ENCODE measurements around the gene NCKAP5. TPM values are rescaled to one million over a fixed set of nuclear protein-coding genes. Genes with fewer than 3 reads are reported as not detected.

NCKAP5 gene
- total and polyA plus RNA-seq, 9 donors, result 0.80 to 2.7 (median 2.2) TPM

DNA sequence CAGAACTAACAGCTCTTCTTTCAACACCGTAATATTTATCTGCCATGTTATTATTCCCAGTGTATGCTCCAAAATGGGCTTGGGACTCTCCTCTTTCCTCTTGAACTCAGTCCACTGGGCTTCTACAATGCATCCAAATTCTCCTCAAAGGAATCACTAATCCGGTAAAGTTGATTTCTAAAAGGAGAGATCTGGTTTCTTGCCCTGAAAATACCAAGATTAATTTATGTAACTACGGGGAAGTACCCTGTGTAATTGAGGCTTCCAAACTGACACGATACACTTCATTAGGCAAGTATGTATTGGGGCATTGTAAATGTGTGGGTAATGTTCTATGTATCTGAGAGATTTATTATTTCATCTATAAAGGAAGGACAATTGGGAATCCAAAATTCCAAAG, 5.7 kb downstream of the NCKAP5 start:
- H3K4me1 ChIP-seq (ENCODE audit: insufficient read depth), result peaks cover 4% of the 10 kb centered on the region
- H3K4me3 ChIP-seq, result no peak overlapping the region
- no peak for TF ChIP-seq EP300 (IDR thresholded peaks at IDR 0.05)
- no peak for TF ChIP-seq POLR2A (IDR thresholded peaks at IDR 0.05)
- TF ChIP-seq CTCF (IDR thresholded peaks at IDR 0.05), result no peak
- no peaks in the 10 kb centered on the region for H3K36me3 ChIP-seq
- H3K27me3 ChIP-seq, result no peaks in the 10 kb centered on the region
- H3K27ac ChIP-seq, result no peak overlapping the region
- WGBS, 3 donors, result 90 to 95% (median 93%) methylated on average over 4 of the region's 4 CpGs
- no peaks in the 10 kb centered on the region for H3K9me3 ChIP-seq
- intact Hi-C loops (cut with DNase I), result no loop called here
- no peak for DNase-seq

- no peaks in the 10 kb centered on the region for H3K27me3 ChIP-seq
- peak in 2 of 3 donors; percentile 17 to 59 for TF ChIP-seq CTCF (IDR thresholded peaks at IDR 0.05)
- no peak for TF ChIP-seq EP300 (IDR thresholded peaks at IDR 0.05)
- no peaks in the 10 kb centered on the region for H3K4me1 ChIP-seq (ENCODE audit: insufficient read depth)
- H3K27ac ChIP-seq, result no peak overlapping the region
- no peaks in the 10 kb centered on the region for H3K36me3 ChIP-seq
- WGBS, 3 donors, result 38 to 44% (median 44%) methylated on average over 3 of the region's 3 CpGs
- H3K9me3 ChIP-seq, result no peaks in the 10 kb centered on the region
- H3K4me3 ChIP-seq, result no peak overlapping the region
- DNase-seq, result peak in 1 of 5 donors; percentile 27
- intact Hi-C loops (cut with DNase I), result no loop called here
Measured at GRCh38 chr2:133561045-133561852, 7.0 kb downstream of the NCKAP5 start.

GRCh38 chr2:133557614-133558013, 10.6 kb downstream of the NCKAP5 start:
- no peaks in the 10 kb centered on the region for H3K4me1 ChIP-seq (ENCODE audit: insufficient read depth)
- H3K27me3 ChIP-seq, result no peaks in the 10 kb centered on the region
- WGBS, 3 donors, result 58 to 77% (median 65%) methylated on average over 3 of the region's 3 CpGs

GRCh38 chr2:133553838-133554408, 14.3 kb downstream of the NCKAP5 start:
- DNase-seq, result no peak
- Histone ChIP-seq H3K36me3 (no peaks in the 10 kb centered on the region), H3K4me1 (ENCODE audit: insufficient read depth) (no peaks in the 10 kb centered on the region), H3K27ac (no peak overlapping the region), H3K9me3 (no peaks in the 10 kb centered on the region), H3K4me3 (no peak overlapping the region), H3K27me3 (no peaks in the 10 kb centered on the region)
- intact Hi-C loops (cut with DNase I), result no loop called here
- TF ChIP-seq CTCF (IDR thresholded peaks at IDR 0.05) (no peak), EP300 (IDR thresholded peaks at IDR 0.05) (no peak), POLR2A (IDR thresholded peaks at IDR 0.05) (no peak)
- WGBS, 3 donors, result 89 to 93% (median 93%) methylated on average over 2 of the region's 2 CpGs

More at GRCh38 chr2:133557614-133558013, 10.6 kb downstream of the NCKAP5 start:
- DNase-seq, result no peak
- no peak overlapping the region for H3K4me3 ChIP-seq
- intact Hi-C loops (cut with DNase I), result no loop called here
- H3K36me3 ChIP-seq, result no peaks in the 10 kb centered on the region
- H3K27ac ChIP-seq, result no peak overlapping the region
- no peak for TF ChIP-seq CTCF (IDR thresholded peaks at IDR 0.05)
- no peak for TF ChIP-seq POLR2A (IDR thresholded peaks at IDR 0.05)
- no peak for TF ChIP-seq EP300 (IDR thresholded peaks at IDR 0.05)
- no peaks in the 10 kb centered on the region for H3K9me3 ChIP-seq

Data from ovary (tissue), 9 donors.